GM12891 (cell line): ENCODE measurements around the gene GAS7.

ENCODE experiments used
- DNase-seq: peaks from one replicate; pipeline ENCODE4 v3.0.0; 2011; ENCODE audit warnings: low spot score; ENCODE audit not compliant: insufficient read length
- FAIRE-seq: peaks from 2 replicates; lab custom pipeline; 2011; peaks lifted over from hg19 to GRCh38; lab: Jason Lieb, UNC
- PAX5 ChIP-seq: IDR thresholded peaks from 2 replicates; pipeline ENCODE4 v1.6.1; 2011; ENCODE audit warnings: low read length, moderate library complexity, mild to moderate bottlenecking; ENCODE audit not compliant: insufficient read depth, severe bottlenecking
- POLR2A ChIP-seq: IDR thresholded peaks from 2 replicates; pipeline ENCODE4 v1.6.1; 2011; ENCODE audit warnings: low read depth, low read length, control low read depth
- POLR2AphosphoS5 ChIP-seq: IDR thresholded peaks from 2 replicates; pipeline ENCODE4 v1.6.1; 2011; ENCODE audit warnings: low read depth, low read length, control low read depth
- POU2F2 ChIP-seq: IDR thresholded peaks from 2 replicates; pipeline ENCODE4 v1.6.1; 2011; ENCODE audit warnings: low read depth, mild to moderate bottlenecking, control low read depth, low read length, moderate library complexity
- SPI1 ChIP-seq: IDR thresholded peaks from 2 replicates; pipeline ENCODE4 v1.6.1; 2011; ENCODE audit warnings: low read depth, low read length, control low read depth
- TAF1 ChIP-seq: IDR thresholded peaks from 2 replicates; pipeline ENCODE4 v1.6.1; 2011; ENCODE audit warnings: low read depth, low read length, control low read depth

GAS7 gene

GRCh38 chr17:10224582-10225195, 26.3 kb upstream of the GAS7 start:
- DNase-seq, result no peak
- no peak for FAIRE-seq

GRCh38 chr17:10219193-10219592, 20.8 kb upstream of the GAS7 start:
- DNase-seq (no peak), FAIRE-seq (no peak)
- no peak for TF ChIP-seq POLR2AphosphoS5
- TF ChIP-seq POLR2A, result no peak
- no peak for TF ChIP-seq PAX5
- TF ChIP-seq POU2F2, result no peak
- no peak for TF ChIP-seq SPI1
- no peak for TF ChIP-seq TAF1

More at GRCh38 chr17:10224582-10225195, 26.3 kb upstream of the GAS7 start:
- no peak for TF ChIP-seq POU2F2
- TF ChIP-seq PAX5, result no peak
- TF ChIP-seq TAF1, result no peak
- TF ChIP-seq SPI1, result no peak
- no peak for TF ChIP-seq POLR2A
- TF ChIP-seq POLR2AphosphoS5, result no peak

- peak; percentile 33 for FAIRE-seq
- TF ChIP-seq POLR2A (no peak), TAF1 (no peak), SPI1 (peak; percentile 59)
- no peak for DNase-seq
These were observed 19.5 kb upstream of the GAS7 start for GRCh38 chr17:10217916-10218315.

- DNase-seq (no peak), FAIRE-seq (no peak)
- TF ChIP-seq TAF1 (no peak), POU2F2 (no peak), SPI1 (no peak), PAX5 (no peak), POLR2A (no peak), POLR2AphosphoS5 (no peak)
These were observed 18.0 kb upstream of the GAS7 start for GRCh38 chr17:10216213-10216938.

- DNase-seq, result no peak
- TF ChIP-seq POU2F2 (no peak), PAX5 (no peak), POLR2A (no peak), POLR2AphosphoS5 (no peak), SPI1 (no peak), TAF1 (no peak)
- no peak for FAIRE-seq
These were observed 16.9 kb upstream of the GAS7 start for GRCh38 chr17:10215286-10215685.

- no peak for FAIRE-seq
These were observed 13.3 kb upstream of the GAS7 start for GRCh38 chr17:10211666-10212065.

GRCh38 chr17:10210151-10210574, 11.8 kb upstream of the GAS7 start:
- TF ChIP-seq POLR2AphosphoS5, result no peak
- no peak for TF ChIP-seq POU2F2
- TF ChIP-seq POLR2A, result no peak
- no peak for TF ChIP-seq SPI1
- TF ChIP-seq PAX5, result no peak
- TF ChIP-seq TAF1, result no peak
- DNase-seq, result no peak
- FAIRE-seq, result no peak

More at GRCh38 chr17:10211666-10212065, 13.3 kb upstream of the GAS7 start:
- no peak for TF ChIP-seq SPI1
- TF ChIP-seq TAF1, result no peak
- DNase-seq, result no peak

GRCh38 chr17:10208604-10209193, 10.3 kb upstream of the GAS7 start:
- no peak for DNase-seq

GRCh38 chr17:10207153-10207552, 8.7 kb upstream of the GAS7 start:
- FAIRE-seq (no peak), DNase-seq (no peak)
- TF ChIP-seq POU2F2, result no peak
- no peak for TF ChIP-seq PAX5
- no peak for TF ChIP-seq POLR2AphosphoS5
- no peak for TF ChIP-seq POLR2A
- no peak for TF ChIP-seq SPI1
- no peak for TF ChIP-seq TAF1

More at GRCh38 chr17:10208604-10209193, 10.3 kb upstream of the GAS7 start:
- TF ChIP-seq POU2F2 (no peak), SPI1 (no peak), PAX5 (no peak), TAF1 (no peak), POLR2A (no peak), POLR2AphosphoS5 (no peak)
- no peak for FAIRE-seq
